Epidermal melanocyte (primary cell): Measurements from ENCODE around the gene ZNF718.
A peak's percentile ranks its signal among the peaks of the same experiment; 100 is the strongest.
"Not testable (repeated sequence)": the region's sequence is repeated elsewhere in the genome, so short reads cannot be mapped to it uniquely, and the experiment has no call there.

ENCODE experiments used
- DNase-seq: peaks from one replicate; pipeline ENCODE4 v3.0.0; 2011; ENCODE audit warnings: low spot score; ENCODE audit not compliant: insufficient read length

ZNF718 gene

DNA sequence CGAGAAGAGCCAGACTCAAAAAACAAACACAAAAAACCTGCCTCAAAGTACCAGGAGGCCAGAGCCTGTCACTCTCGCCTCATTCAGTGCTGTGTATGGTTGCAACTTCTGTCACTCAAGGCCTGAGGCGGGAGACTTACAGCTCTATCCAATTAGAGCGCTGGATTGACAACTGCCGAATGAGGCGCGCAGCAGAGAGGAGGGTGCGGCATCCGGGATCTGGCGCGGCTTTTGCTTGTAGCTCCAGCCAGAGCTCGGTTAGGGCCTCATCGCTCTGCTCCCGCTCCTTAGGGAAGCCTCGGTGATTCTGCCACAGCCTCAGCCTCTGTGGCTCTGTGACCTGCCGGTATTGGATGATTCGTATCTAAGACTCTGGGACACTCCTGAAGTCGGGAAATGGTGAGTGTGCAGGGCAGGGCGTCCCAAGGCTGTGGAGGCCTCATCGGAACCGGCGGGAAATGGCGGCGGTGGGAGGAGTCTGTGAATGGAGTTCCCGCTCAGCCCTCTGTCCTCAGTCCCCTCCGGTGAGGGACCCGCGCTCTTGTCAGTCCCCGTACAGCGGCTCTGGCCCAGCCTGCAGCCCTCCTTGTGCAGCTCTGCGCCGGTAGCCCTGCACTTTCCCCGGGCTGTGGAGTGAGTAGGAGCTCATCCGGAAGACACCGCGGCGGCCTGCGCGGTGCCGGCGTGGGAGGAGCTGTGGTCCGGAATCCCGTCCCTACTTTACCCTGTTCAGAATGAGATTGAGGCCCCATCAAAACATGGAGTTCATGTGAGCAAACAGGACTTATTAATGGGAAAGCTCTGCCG is at the start of gene ZNF718:
TSS of gene ZNF718 (plus strand) at position 227 of the 807 bp plus-strand sequence. CDS start at position 397, 170 bp downstream.
- DNase-seq = peak; percentile 97

GRCh38 chr4:85951-86350 is 38.4 kb upstream of the ZNF718 start:
- DNase-seq = no peak

GRCh38 chr4:86559-87324 is 37.6 kb upstream of the ZNF718 start:
- DNase-seq = not testable (repeated sequence)

DNA sequence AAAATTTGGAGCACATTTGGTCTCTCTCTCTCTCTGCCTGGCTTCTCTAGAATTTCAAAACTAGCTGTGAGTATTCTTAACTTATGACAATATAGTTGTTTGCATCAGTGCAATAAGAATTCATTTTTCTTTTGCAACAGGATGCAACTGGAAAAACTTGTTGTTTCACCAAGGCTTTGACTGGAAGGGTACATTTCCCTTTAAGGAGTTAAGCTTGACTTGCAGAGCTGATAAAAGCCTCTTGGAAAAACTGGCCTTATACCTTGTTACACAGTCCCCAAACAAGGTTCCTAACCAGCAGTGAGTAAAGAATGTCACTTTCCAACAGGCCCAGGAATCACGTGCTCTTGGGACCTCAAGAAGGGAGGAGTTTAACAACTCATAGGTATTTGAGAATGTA is 25.9 kb upstream of the ZNF718 start:
- no peak for DNase-seq

DNA sequence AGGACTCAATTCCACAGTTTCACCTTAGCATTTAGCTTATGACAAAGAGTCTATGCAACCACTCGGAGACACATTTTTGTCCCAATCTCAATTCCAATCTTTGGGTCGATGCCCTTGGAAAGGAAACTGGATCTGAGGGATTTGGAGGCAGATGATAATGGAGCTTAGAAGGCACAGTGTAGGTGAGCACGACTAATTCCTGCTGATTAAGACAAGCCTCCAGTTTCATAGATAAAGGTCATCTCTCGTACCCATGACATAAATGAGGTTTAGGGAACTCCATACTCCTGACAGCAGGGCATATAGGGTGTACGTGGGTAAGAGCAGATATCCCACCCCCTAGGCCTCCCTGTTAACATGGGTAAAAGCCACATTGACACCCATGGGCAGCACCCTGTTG is 24.4 kb upstream of the ZNF718 start:
- no peak for DNase-seq

DNA sequence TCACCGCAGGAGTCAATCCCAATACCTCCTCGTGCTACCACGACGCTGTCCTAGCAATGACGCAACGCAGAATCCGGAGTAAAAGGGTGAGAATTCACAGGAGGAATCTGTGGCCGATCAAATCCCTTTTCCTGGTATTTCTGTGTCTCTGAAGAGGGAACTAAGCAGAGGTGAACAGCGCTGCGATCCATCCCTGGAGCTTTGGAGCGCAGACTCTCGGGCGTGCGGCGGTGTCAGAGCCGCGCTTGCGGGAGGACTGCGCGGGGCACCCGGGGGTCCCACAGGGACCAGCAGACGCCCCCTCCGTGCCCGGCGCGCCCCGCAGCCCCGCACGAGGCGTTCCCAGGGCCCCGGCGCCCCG is 17.2 kb upstream of the ZNF718 start:
- no peak for DNase-seq

- DNase-seq = no peak
Observed at GRCh38 chr4:107444-108429, 16.6 kb upstream of the ZNF718 start.

- DNase-seq = no peak
Observed at GRCh38 chr4:112771-113170, 11.5 kb upstream of the ZNF718 start.

DNA sequence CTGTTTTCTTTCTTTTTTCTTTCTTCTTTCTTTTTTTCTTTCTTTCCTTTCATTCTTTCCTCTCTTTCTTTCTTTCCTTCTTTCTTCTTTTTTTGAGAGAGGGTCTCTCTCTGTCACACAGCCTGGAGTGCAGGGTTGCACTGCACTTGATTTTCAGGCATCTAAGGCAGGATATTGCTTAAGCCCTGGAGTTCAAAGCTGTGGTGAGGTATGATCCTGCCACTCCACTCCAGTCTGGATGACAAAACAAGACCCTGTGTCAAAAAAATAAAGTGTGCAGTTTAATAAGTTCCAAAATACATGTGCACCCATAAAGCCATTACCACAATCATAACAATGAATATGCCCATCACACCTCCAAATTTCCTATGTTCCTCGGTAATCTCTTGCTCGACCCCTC is 10.6 kb upstream of the ZNF718 start:
- no peak for DNase-seq

DNA sequence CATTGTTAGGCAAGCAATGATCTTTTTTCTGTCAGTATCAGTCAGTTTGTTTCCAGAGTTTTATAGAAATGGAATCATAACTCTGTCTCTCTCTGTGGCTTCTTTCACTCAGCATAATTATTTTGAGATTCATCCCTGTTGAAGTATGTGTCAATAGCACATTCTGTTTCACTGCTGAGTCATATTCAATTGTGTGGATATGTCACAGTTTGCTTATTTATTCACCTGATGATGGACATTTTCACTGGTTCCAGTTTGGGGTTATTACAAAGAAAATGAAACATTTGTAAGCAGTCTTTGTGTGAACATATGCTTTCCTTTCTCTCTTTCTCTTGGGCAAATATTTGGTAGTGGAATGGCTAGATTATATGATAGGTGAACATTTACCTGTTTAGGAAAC is 10.2 kb upstream of the ZNF718 start:
- no peak for DNase-seq

- no peak for DNase-seq
Observed at GRCh38 chr4:116499-116898, 7.8 kb upstream of the ZNF718 start.

GRCh38 chr4:120616-121015 is 3.7 kb upstream of the ZNF718 start:
- DNase-seq = no peak

- no peak for DNase-seq
Observed at GRCh38 chr4:121408-122084, 2.8 kb upstream of the ZNF718 start.

GRCh38 chr4:123922-124274 is 403 bp upstream of the ZNF718 start:
- DNase-seq = not testable (repeated sequence)

GRCh38 chr4:125091-125771 is 930 bp downstream of the ZNF718 start:
- DNase-seq = no peak

DNA sequence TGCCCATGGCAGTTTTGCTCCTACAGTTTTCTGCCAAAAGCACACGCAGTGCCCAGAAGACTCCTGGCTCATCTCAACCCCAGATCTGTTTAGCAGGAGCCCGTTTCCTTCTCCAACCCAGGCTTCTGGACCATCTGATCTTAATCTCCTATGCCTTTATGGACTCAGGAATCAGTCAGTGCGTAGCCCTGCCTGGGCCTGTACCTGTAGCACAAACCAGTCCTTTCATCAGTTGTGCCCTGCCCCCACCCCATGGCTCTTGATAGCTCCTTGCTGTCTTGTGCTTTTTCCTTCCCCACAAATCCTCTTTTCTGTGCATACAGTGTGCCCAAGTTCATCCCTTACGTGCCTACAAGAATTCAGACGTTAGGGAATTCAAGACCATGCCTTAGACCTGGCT is 1.5 kb downstream of the ZNF718 start:
- no peak for DNase-seq

- no peak for DNase-seq
Observed at GRCh38 chr4:132483-132882, 8.2 kb downstream of the ZNF718 start.

DNA sequence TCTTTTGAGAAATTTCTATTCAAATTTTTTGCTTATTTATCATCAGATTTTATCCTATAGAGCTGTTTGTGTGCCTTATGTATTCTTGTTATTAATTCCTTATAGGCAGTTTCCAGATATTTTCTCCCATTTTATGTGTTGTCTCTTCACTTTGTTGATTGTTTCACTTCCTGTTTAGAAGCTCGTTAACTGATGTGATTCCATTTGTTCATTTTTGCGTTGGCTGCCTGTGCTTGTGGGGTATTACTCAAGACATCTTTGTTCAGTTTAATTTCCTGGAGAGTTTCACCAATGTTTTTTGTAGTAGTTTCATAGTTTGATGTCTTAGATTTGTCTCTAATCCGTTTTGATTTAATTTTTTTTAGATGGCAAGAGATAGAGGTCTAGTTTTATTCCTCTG is 14.6 kb downstream of the ZNF718 start:
- no peak for DNase-seq

- no peak for DNase-seq
Observed at GRCh38 chr4:139691-140090, 15.4 kb downstream of the ZNF718 start.

- no peak for DNase-seq
Observed at GRCh38 chr4:146621-147020, 22.3 kb downstream of the ZNF718 start.

DNA sequence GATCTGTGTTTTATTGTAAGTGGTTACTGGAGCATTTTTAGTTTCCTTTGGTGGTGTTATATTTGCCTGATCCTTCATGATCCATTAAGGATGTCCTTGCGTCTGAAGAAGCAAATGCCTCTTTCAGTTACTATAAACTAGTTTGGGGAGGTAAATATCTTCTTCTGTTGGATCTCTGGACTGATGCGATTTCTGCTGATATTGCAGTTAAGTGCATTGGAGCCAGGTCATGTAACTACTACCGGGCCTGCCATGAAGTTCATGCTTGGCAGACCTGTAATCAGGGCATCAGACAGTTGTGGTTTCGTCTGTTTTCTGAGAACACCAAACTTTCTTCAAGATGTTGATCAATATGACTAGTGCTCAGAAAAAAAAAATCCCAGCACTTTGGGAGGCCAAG is 22.9 kb downstream of the ZNF718 start:
- DNase-seq = no peak
